Naive thymus-derived CD4-positive, alpha-beta T cell (primary cell): Measurements from ENCODE around the gene TEDC1. TPM values are rescaled to one million over a fixed set of nuclear protein-coding genes. Genes with fewer than 3 reads are reported as not detected.
"Not testable (repeated sequence)": the region's sequence is repeated elsewhere in the genome, so short reads cannot be mapped to it uniquely, and the experiment has no call there.

Source experiments
- ATAC-seq: fragments of 150-1000 bp; cut with Tn5 transposase; 2 replicates; pipeline ENCODE4 v1.10.0; 2021; ENCODE audit warnings: mild to moderate bottlenecking, moderate library complexity
- CTCF ChIA-PET: fragments of 350-600 bp; sonication (Branson Sonifier 250); formaldehyde crosslinking; loops from one replicate; lab custom pipeline; 2021; ENCODE audit warnings: antibody characterized with exemption; lab: Charles Lee
- POLR2A ChIA-PET: fragments of 350-600 bp; sonication (Branson Sonifier 250); formaldehyde crosslinking; loops from one replicate; lab custom pipeline; 2021; ENCODE audit warnings: antibody characterized with exemption, inconsistent platforms; lab: Charles Lee
- DNase-seq, 9 donors: peaks; one replicate each; pipeline versions ENCODE4 v3.0.0 to v3.0.0-alpha.2; 2020 to 2022; ENCODE audit warnings: mixed read lengths in 1 of 9
- H3K27ac ChIP-seq: one replicate; pipeline ENCODE4 v1.7.0; 2013; ENCODE audit warnings: mild to moderate bottlenecking, low read depth, low read length, moderate library complexity
- H3K27me3 ChIP-seq, 2 donors: one replicate each; pipeline ENCODE4 v1.7.0; 2013; ENCODE audit warnings: low read length in 2 of 2, mild to moderate bottlenecking in 2 of 2, moderate library complexity in 2 of 2; ENCODE audit not compliant: control insufficient read depth in 2 of 2, insufficient read depth in 2 of 2
- H3K36me3 ChIP-seq, 3 experiments: 1 replicate in 2 of 3; 2 replicates in 1 of 3; pipeline ENCODE4 v1.7.0; 2013; ENCODE audit warnings: low read length in 3 of 3, mild to moderate bottlenecking in 3 of 3, moderate library complexity in 1 of 3; ENCODE audit not compliant: insufficient read depth in 3 of 3, control insufficient read depth in 2 of 3
- H3K4me1 ChIP-seq, 2 donors: one replicate each; pipeline ENCODE4 v1.7.0; 2013; ENCODE audit warnings: low read length in 2 of 2, mild to moderate bottlenecking in 2 of 2, moderate library complexity in 1 of 2; ENCODE audit not compliant: control insufficient read depth in 2 of 2, insufficient read depth in 2 of 2
- H3K4me3 ChIP-seq: 2 replicates; pipeline ENCODE4 v1.7.0; 2013; ENCODE audit warnings: mild to moderate bottlenecking, low read length
- H3K9me3 ChIP-seq, 3 experiments: 1 replicate in 2 of 3; 2 replicates in 1 of 3; pipeline ENCODE4 v1.7.0; 2013; ENCODE audit warnings: low read length in 3 of 3; ENCODE audit not compliant: control insufficient read depth in 2 of 3
- H3K27ac Mint-ChIP-seq, 9 donors: one replicate each; pipeline ENCODE4 v1.8.0; 2020 to 2022; ENCODE audit warnings: mixed read lengths in 9 of 9, mild to moderate bottlenecking in 8 of 9, moderate library complexity in 5 of 9, inconsistent platforms in 2 of 9
- H3K27me3 Mint-ChIP-seq, 5 donors: one replicate each; pipeline ENCODE4 v1.8.0; 2021 to 2022; ENCODE audit warnings: mixed read lengths in 5 of 5, mild to moderate bottlenecking in 1 of 5
- H3K36me3 Mint-ChIP-seq, 5 donors: one replicate each; pipeline ENCODE4 v1.8.0; 2020 to 2022; ENCODE audit warnings: mixed read lengths in 5 of 5, mild to moderate bottlenecking in 3 of 5, inconsistent platforms in 1 of 5
- H3K4me1 Mint-ChIP-seq, 7 donors: one replicate each; pipeline ENCODE4 v1.8.0; 2020 to 2022; ENCODE audit warnings: mixed read lengths in 7 of 7, mild to moderate bottlenecking in 3 of 7, inconsistent platforms in 1 of 7
- H3K4me3 Mint-ChIP-seq, 10 donors: one replicate each; pipeline ENCODE4 v1.8.0; 2020 to 2022; ENCODE audit warnings: mild to moderate bottlenecking in 10 of 10, mixed read lengths in 10 of 10, moderate library complexity in 6 of 10, inconsistent platforms in 2 of 10
- H3K9me3 Mint-ChIP-seq, 11 donors: one replicate each; pipeline ENCODE4 v1.8.0; 2020 to 2022; ENCODE audit warnings: mixed read lengths in 11 of 11, mild to moderate bottlenecking in 4 of 11, inconsistent platforms in 1 of 11, moderate library complexity in 1 of 11
- intact Hi-C, 2 donors: fragments of 100-400 bp; cut with micrococcal nuclease; formaldehyde crosslinking; loops; one replicate each; pipeline ENCODE4 v1.15.1; 2023
- polyA plus RNA-seq, 2 donors: library from polyadenylated mRNA; unstranded; fragments of 300-500 nt; fragmentation: Illumina TruSeq; gene quantifications; one replicate each; pipeline ENCODE4 v1.2.3, GENCODE V29; 2021
- total RNA-seq, 6 experiments: library from RNA in 5 of 6; stranded (reverse) in 5 of 6; gene quantifications; 1 replicate in 5 of 6; 2 replicates in 1 of 6; pipeline ENCODE4 v1.2.3 and lab custom pipeline; 2021 to 2026

TEDC1 gene
- total and polyA plus RNA-seq, 7 experiments from 2014 or later = 10.4 to 294 (median 30.6) TPM

DNA sequence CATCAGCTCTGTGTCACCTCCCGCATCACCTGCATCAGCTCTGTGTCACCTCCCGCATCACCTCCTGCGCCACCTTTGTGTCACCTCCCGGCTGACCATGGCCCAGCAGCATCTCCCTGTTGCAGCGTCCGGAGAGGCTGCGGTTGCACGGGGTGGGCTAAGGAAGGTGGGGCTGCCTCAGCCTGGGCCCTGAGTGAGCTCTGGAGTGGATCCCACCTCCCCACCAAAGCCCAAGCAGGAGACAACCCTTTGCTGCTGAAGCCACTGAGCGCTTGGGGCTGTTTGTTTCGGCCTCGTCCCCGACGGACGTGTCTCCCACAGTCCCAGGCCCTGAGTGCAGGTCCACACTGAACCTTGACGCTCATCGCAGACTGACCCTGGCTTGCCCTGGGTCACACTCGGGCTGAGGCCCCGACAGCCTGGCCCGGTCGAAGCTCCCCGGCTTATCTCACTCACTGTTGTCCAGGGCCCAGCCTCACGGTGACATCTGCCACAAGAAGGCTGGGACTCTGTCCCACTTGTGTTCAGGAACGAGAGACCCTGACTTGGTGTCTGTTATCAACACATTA is 47.5 kb downstream of the TEDC1 start:
- Mint-ChIP-seq H3K27ac (peak overlapping the region in 1 of 9 donors; percentile 31), H3K36me3 (peaks cover 0 to 5% (median 0%) of the 10 kb centered on the region in 5 donors), H3K4me1 (peaks cover 0 to 7% (median 0%) of the 10 kb centered on the region in 7 donors), H3K9me3 (peaks cover 0 to 11% (median 3%) of the 10 kb centered on the region in 11 donors), H3K27me3 (peaks cover 0 to 48% (median 12%) of the 10 kb centered on the region in 5 donors), H3K4me3 (no peak overlapping the region)
- Histone ChIP-seq H3K4me3 (no peak overlapping the region), H3K9me3 (no peaks in the 10 kb centered on the region), H3K27ac (no peak overlapping the region), H3K36me3 (no peaks in the 10 kb centered on the region), H3K27me3 (no peaks in the 10 kb centered on the region), H3K4me1 (peaks cover 0 to 6% of the 10 kb centered on the region in 2 donors)
- CTCF ChIA-PET = interaction anchor here (0.7 to 1.2 kb wide), 2 partner anchors 168 to 413 kb away, joined by 3 read pairs; no protein-coding TSS in a partner anchor
- intact Hi-C loops = no loop called here
- POLR2A ChIA-PET = no interaction called here
- DNase-seq = no peak
- ATAC-seq = no peak

DNA sequence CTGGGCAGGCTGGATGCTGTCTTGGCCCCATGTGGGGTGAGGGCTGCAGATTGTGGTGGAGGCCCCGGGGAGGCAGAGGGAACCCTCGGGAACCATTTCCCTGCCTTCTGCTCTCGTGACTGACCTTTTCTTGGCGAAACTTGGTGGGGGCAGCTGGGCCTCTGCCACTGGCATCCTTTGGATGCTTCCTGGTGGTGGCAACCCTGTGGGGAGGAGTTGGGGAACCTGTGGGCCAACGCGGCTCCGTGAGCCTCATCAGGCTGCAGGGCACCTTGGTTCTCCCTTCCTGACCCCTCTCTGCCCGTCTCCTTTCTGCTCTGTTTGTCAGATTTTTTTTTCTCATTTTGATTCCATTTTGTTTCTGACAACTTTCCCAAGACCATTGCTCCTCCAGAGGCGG is 49.8 kb downstream of the TEDC1 start:
- ATAC-seq = no peak
- Histone ChIP-seq H3K27ac (no peak overlapping the region), H3K4me1 (peaks cover 0 to 6% of the 10 kb centered on the region in 2 donors), H3K27me3 (no peaks in the 10 kb centered on the region), H3K4me3 (no peak overlapping the region), H3K9me3 (no peaks in the 10 kb centered on the region), H3K36me3 (no peaks in the 10 kb centered on the region)
- peaks cover 0 to 7% (median 0%) of the 10 kb centered on the region in 7 donors for H3K4me1 Mint-ChIP-seq
- DNase-seq = no peak
- CTCF ChIA-PET = no interaction called here
- peaks cover 0 to 43% (median 15%) of the 10 kb centered on the region in 5 donors for H3K27me3 Mint-ChIP-seq
- peaks cover 0 to 5% (median 0%) of the 10 kb centered on the region in 5 donors for H3K36me3 Mint-ChIP-seq
- intact Hi-C loops = no loop called here
- no peak overlapping the region for H3K4me3 Mint-ChIP-seq
- POLR2A ChIA-PET = no interaction called here
- H3K9me3 Mint-ChIP-seq = peaks cover 0 to 11% (median 3%) of the 10 kb centered on the region in 11 donors
- H3K27ac Mint-ChIP-seq = peak overlapping the region in 1 of 9 donors; percentile 41

DNA sequence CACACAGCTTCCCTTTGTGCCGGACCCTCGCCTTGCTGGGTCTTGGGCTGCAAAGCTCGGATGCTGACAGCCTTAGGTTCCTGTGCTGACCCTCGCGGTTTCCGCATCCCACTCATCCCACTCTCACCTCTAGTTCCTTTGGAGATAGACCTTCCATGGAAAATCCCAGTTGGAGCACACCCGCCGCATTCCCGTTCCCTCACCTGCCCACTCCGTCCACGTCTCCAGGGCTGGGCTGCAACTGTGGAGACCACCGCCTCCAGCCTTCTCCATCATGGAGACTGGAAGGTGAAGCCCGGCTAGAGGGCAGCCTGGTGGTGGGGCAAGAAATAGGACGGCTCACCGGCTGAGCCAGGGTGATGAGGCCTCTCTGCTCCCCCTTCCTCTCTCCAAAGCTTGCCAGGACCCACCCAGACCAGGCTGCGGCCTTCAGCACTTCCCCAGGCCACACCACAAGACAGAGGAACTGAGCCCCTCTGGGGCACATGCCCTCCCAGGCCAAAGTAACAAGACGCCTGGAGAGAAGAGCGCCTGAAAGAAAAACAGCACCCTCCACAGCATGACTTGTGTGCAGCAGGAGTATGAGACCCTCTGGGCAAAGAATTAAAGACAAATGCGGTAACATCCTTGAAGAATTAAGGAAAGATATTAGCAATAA is 50.3 kb downstream of the TEDC1 start:
- peaks cover 0 to 7% (median 0%) of the 10 kb centered on the region in 7 donors for H3K4me1 Mint-ChIP-seq
- DNase-seq = no peak
- H3K36me3 Mint-ChIP-seq = peaks cover 0 to 5% (median 0%) of the 10 kb centered on the region in 5 donors
- Histone ChIP-seq H3K4me3 (no peak overlapping the region), H3K27me3 (no peaks in the 10 kb centered on the region), H3K36me3 (no peaks in the 10 kb centered on the region), H3K27ac (no peak overlapping the region), H3K9me3 (no peaks in the 10 kb centered on the region), H3K4me1 (peaks cover 0 to 6% of the 10 kb centered on the region in 2 donors)
- POLR2A ChIA-PET = no interaction called here
- H3K27me3 Mint-ChIP-seq = peaks cover 0 to 39% (median 15%) of the 10 kb centered on the region in 5 donors
- peaks cover 0 to 11% (median 3%) of the 10 kb centered on the region in 11 donors for H3K9me3 Mint-ChIP-seq
- intact Hi-C loops = no loop called here
- no peak for ATAC-seq
- peak overlapping the region in 1 of 9 donors; percentile 41 for H3K27ac Mint-ChIP-seq
- no peak overlapping the region for H3K4me3 Mint-ChIP-seq
- CTCF ChIA-PET = no interaction called here

DNA sequence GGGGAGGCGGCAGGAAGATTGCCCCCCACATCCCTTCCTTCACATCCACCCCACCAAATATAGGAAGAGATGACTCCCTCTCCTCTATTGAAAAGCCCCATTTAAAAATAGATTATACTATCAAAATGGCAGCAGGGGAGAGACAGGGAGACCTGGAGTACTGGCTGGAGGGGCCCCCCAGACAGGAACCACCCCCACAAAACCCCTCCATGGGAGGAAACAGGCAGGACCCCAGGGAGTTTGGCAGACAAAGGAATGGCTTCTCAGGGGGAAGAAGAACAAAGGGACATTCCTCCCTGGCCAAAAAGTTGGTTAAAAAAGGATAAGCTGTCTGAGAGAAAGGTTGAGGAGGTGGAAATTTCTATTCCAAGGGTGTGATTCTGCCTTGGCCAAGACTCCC is 54.6 kb downstream of the TEDC1 start:
- H3K27ac ChIP-seq, DNase-seq, H3K4me3 ChIP-seq, H3K4me3 Mint-ChIP-seq, H3K36me3 Mint-ChIP-seq, POLR2A ChIA-PET, intact Hi-C loops, H3K4me1 Mint-ChIP-seq, H3K27me3 ChIP-seq, H3K4me1 ChIP-seq, H3K36me3 ChIP-seq, ATAC-seq, H3K9me3 ChIP-seq, H3K27ac Mint-ChIP-seq: not testable (repeated sequence)
- CTCF ChIA-PET = interaction anchor here (0.8 kb wide), 1 partner anchor 108 kb away, joined by 3 read pairs; no protein-coding TSS in a partner anchor
- Mint-ChIP-seq H3K9me3 (peaks cover 0 to 11% (median 3%) of the 10 kb centered on the region in 11 donors), H3K27me3 (peaks cover 0 to 22% (median 11%) of the 10 kb centered on the region in 5 donors)

DNA sequence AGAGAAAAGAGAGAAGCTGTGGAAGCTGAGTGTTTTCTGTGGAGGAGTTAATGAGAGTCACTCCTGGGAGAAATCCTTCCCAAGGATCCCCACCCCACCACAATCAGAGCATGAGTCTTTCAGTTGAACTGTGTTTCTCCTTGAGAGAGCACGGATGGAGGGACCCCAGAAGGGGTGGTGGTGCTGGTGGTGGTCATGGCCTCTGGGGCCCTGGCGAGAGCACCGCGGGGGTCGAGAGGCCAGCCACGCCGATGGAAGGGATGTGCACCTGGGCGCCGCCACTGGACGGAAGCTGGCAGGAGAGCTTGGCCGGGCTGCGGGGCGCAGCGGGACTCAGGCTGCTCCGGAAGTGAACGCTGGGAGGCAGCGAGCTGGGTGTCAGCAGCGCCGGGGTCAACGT is 55.4 kb downstream of the TEDC1 start:
- H3K27ac Mint-ChIP-seq, H3K27ac ChIP-seq, H3K36me3 Mint-ChIP-seq, DNase-seq, H3K4me3 ChIP-seq, ATAC-seq, H3K9me3 ChIP-seq, H3K4me3 Mint-ChIP-seq, H3K27me3 ChIP-seq, H3K4me1 Mint-ChIP-seq, CTCF ChIA-PET, intact Hi-C loops, H3K4me1 ChIP-seq, POLR2A ChIA-PET, H3K36me3 ChIP-seq: not testable (repeated sequence)
- H3K9me3 Mint-ChIP-seq = peaks cover 0 to 11% (median 3%) of the 10 kb centered on the region in 11 donors
- peaks cover 0 to 17% (median 6%) of the 10 kb centered on the region in 5 donors for H3K27me3 Mint-ChIP-seq

DNA sequence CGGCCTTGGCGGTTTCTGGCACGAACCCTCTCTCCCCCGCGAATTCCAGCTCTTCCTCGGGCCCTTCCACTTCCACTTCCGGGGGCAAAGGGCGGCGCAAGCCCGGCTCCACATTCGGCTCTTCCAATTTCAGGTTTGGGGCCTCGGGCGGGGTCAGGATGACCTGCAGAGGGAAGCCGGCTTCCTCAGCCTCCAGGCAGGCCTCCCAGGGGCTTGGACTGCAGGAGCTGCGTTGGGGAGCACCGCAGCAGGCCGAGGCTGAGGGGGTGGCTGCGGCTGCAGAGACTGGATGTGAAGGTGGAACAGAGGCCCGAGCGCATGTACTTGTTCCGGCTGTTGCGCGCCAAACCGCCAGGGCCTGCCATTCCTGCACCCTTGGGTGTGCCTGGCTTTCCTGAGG is 56.0 kb downstream of the TEDC1 start:
- H3K36me3 Mint-ChIP-seq, H3K27ac ChIP-seq, H3K27ac Mint-ChIP-seq, H3K4me3 ChIP-seq, H3K36me3 ChIP-seq, H3K4me1 Mint-ChIP-seq, H3K4me3 Mint-ChIP-seq, POLR2A ChIA-PET, ATAC-seq, DNase-seq, H3K4me1 ChIP-seq, H3K27me3 ChIP-seq, intact Hi-C loops, H3K9me3 ChIP-seq, CTCF ChIA-PET: not testable (repeated sequence)
- peaks cover 0 to 11% (median 3%) of the 10 kb centered on the region in 11 donors for H3K9me3 Mint-ChIP-seq
- peaks cover 0 to 12% (median 0%) of the 10 kb centered on the region in 5 donors for H3K27me3 Mint-ChIP-seq
